IPS DF 6.9 (cell line): Measurements from ENCODE around the gene KIFC1.
"Not testable (repeated sequence)": the region's sequence is repeated elsewhere in the genome, so short reads cannot be mapped to it uniquely, and the experiment has no call there.

Experiments used
- DNase-seq: peaks from one replicate; pipeline ENCODE4 v3.0.0-alpha.2; 2013; ENCODE audit warnings: low read depth, low spot score
- H3K27ac ChIP-seq: one replicate; pipeline ENCODE4 v1.5.1; 2013; ENCODE audit warnings: low read length, control low read depth
- H3K27me3 ChIP-seq: 2 replicates; pipeline ENCODE4 v1.6.1; 2013; ENCODE audit warnings: mild to moderate bottlenecking, low read length; ENCODE audit not compliant: control insufficient read depth, insufficient read depth
- H3K36me3 ChIP-seq: 2 replicates; pipeline ENCODE4 v1.6.1; 2013; ENCODE audit warnings: low read length; ENCODE audit not compliant: control insufficient read depth, insufficient read depth
- H3K4me1 ChIP-seq: 2 replicates; pipeline ENCODE4 v1.6.1; 2013; ENCODE audit warnings: low read length; ENCODE audit not compliant: control insufficient read depth, insufficient read depth
- H3K4me3 ChIP-seq: 2 replicates; pipeline ENCODE4 v1.5.1; 2013; ENCODE audit warnings: mild to moderate bottlenecking, low read length
- H3K9me3 ChIP-seq: 2 replicates; pipeline ENCODE4 v1.6.1; 2013; ENCODE audit warnings: low read length, inconsistent platforms; ENCODE audit not compliant: control insufficient read depth, insufficient read depth
- WGBS: extraction: QIAGEN DNeasy Blood & Tissue Kit; methylation state at CpG from one replicate; pipeline ENCODE4 v1.1.7; 2013; ENCODE audit warnings: mixed read lengths, missing lambda C conversion rate; ENCODE audit not compliant: insufficient read length, insufficient coverage; 5-methylcytosine and 5-hydroxymethylcytosine counted together

KIFC1 gene

GRCh38 chr6:33392979-33393378, 1.4 kb downstream of the KIFC1 start:
- H3K27me3 ChIP-seq, result no peaks in the 10 kb centered on the region
- WGBS, result no CpG with 5 or more reads among the region's 3 CpGs
- H3K36me3 ChIP-seq, result peaks cover 1% of the 10 kb centered on the region; the same call in 1 of the 2 replicates
- DNase-seq, result no peak
- H3K9me3 ChIP-seq, result no peaks in the 10 kb centered on the region
- no peak overlapping the region for H3K4me3 ChIP-seq
- no peak overlapping the region for H3K27ac ChIP-seq
- peaks cover 2% of the 10 kb centered on the region; the same call in 1 of the 2 replicates for H3K4me1 ChIP-seq

- no peaks in the 10 kb centered on the region for H3K9me3 ChIP-seq
- H3K4me1 ChIP-seq, result peaks cover 2% of the 10 kb centered on the region; the same call in 1 of the 2 replicates
- no CpG with 5 or more reads among the region's 1 CpG for WGBS
- no peak overlapping the region for H3K27ac ChIP-seq
- peaks cover 13% of the 10 kb centered on the region for H3K36me3 ChIP-seq
- no peak overlapping the region for H3K4me3 ChIP-seq
- DNase-seq, result no peak
- H3K27me3 ChIP-seq, result no peaks in the 10 kb centered on the region
Measured at GRCh38 chr6:33397541-33397940, 5.9 kb downstream of the KIFC1 start.

DNA sequence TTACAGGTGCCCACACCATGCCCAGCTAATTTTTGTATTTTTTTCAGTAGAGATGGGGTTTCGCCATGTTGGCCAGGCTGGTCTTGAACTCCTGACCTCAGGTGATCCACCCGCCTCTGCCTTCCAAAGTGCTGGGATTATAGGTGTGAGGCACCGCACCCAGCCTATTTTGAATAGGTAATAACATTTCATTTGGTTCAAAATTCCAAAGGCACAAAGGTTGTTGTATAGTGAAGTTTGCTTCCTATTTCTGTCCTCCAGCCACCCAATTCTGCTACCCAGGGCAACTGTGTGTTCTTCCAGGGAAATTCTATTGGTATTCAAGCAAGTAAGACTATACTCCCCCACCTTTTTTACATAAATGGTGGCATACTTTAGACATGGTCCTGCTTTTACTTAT, 7.0 kb downstream of the KIFC1 start:
- H3K27ac ChIP-seq, H3K4me3 ChIP-seq, H3K9me3 ChIP-seq, H3K4me1 ChIP-seq, H3K27me3 ChIP-seq, DNase-seq: not testable (repeated sequence)
- H3K36me3 ChIP-seq, result peaks cover 19% of the 10 kb centered on the region
- WGBS, result no CpG with 5 or more reads among the region's 3 CpGs

GRCh38 chr6:33399881-33400280, 8.3 kb downstream of the KIFC1 start:
- H3K9me3 ChIP-seq, H3K4me1 ChIP-seq, H3K4me3 ChIP-seq, H3K27me3 ChIP-seq, DNase-seq, H3K27ac ChIP-seq: not testable (repeated sequence)
- H3K36me3 ChIP-seq, result peaks cover 32% of the 10 kb centered on the region
- no CpG with 5 or more reads among the region's 6 CpGs for WGBS

DNA sequence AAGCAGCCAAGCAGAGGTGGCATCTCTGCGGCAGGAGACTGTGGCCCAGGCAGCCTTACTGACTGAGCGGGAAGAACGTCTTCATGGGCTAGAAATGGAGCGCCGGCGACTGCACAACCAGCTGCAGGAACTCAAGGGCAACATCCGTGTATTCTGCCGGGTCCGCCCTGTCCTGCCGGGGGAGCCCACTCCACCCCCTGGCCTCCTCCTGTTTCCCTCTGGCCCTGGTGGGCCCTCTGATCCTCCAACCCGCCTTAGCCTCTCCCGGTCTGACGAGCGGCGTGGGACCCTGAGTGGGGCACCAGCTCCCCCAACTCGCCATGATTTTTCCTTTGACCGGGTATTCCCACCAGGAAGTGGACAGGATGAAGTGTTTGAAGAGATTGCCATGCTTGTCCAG, 13.3 kb downstream of the KIFC1 start:
- Histone ChIP-seq H3K4me3 (no peak overlapping the region), H3K36me3 (peaks cover 36% of the 10 kb centered on the region), H3K9me3 (no peaks in the 10 kb centered on the region), H3K27ac (no peak overlapping the region), H3K27me3 (no peaks in the 10 kb centered on the region), H3K4me1 (no peaks in the 10 kb centered on the region; the same call in 1 of the 2 replicates)
- WGBS, result no CpG with 5 or more reads among the region's 17 CpGs
- DNase-seq, result no peak

DNA sequence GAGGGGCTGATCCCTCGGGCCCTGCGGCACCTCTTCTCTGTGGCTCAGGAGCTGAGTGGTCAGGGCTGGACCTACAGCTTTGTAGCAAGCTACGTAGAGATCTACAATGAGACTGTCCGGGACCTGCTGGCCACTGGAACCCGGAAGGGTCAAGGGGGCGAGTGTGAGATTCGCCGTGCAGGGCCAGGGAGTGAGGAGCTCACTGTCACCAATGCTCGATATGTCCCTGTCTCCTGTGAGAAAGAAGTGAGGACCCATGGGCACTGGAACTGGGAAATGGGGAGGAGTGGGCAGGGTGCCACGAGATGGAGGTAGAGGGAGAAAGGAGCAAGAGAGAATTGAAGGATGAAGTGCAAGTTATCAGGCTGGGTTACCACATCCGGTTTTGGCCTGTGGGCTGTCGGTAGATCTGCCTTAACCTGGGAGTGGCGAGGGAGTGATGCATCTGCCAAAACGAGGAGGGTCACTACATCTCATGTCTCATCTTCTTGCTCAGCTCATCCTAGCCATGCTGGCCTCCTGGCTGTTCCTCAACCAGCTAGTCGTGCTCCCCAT, 13.8 kb downstream of the KIFC1 start:
- Histone ChIP-seq H3K27ac (no peak overlapping the region), H3K9me3 (no peaks in the 10 kb centered on the region)

DNA sequence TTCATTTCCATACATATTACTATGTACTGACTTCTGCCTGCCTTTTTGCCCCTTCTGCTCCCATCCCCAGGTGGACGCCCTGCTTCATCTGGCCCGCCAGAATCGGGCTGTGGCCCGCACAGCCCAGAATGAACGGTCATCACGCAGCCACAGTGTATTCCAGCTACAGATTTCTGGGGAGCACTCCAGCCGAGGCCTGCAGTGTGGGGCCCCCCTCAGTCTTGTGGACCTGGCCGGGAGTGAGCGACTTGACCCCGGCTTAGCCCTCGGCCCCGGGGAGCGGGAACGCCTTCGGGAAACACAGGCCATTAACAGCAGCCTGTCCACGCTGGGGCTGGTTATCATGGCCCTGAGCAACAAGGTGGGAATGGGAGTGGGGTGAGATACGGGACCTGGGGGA, 14.5 kb downstream of the KIFC1 start:
- Histone ChIP-seq H3K9me3 (no peaks in the 10 kb centered on the region), H3K27me3 (no peaks in the 10 kb centered on the region), H3K4me1 (no peaks in the 10 kb centered on the region; the same call in 1 of the 2 replicates), H3K27ac (no peak overlapping the region), H3K4me3 (no peak overlapping the region), H3K36me3 (peaks cover 36% of the 10 kb centered on the region)
- no peak for DNase-seq
- no CpG with 5 or more reads among the region's 17 CpGs for WGBS

More for the DNA sequence above, 13.8 kb downstream of the KIFC1 start:
- Histone ChIP-seq H3K27me3 (no peaks in the 10 kb centered on the region), H3K4me3 (no peak overlapping the region), H3K36me3 (peaks cover 36% of the 10 kb centered on the region), H3K4me1 (no peaks in the 10 kb centered on the region; the same call in 1 of the 2 replicates)
- no CpG with 5 or more reads among the region's 15 CpGs for WGBS
- no peak for DNase-seq

- Histone ChIP-seq H3K9me3 (no peaks in the 10 kb centered on the region), H3K27me3 (no peaks in the 10 kb centered on the region), H3K4me1 (no peaks in the 10 kb centered on the region; the same call in 1 of the 2 replicates), H3K27ac (no peak overlapping the region), H3K36me3 (peaks cover 36% of the 10 kb centered on the region), H3K4me3 (no peak overlapping the region)
- WGBS, result no CpG with 5 or more reads among the region's 5 CpGs
- DNase-seq, result no peak
Measured at GRCh38 chr6:33407132-33407718, 15.6 kb downstream of the KIFC1 start.

GRCh38 chr6:33410050-33410710, 18.6 kb downstream of the KIFC1 start:
- Histone ChIP-seq H3K4me1 (no peaks in the 10 kb centered on the region; the same call in 1 of the 2 replicates), H3K27me3 (no peaks in the 10 kb centered on the region), H3K36me3 (peaks cover 21% of the 10 kb centered on the region), H3K27ac (no peak overlapping the region), H3K9me3 (no peaks in the 10 kb centered on the region), H3K4me3 (peak overlapping the region; percentile 91; the same call in 1 of the 2 replicates)
- WGBS, result no CpG with 5 or more reads among the region's 65 CpGs
- peak; percentile 97 for DNase-seq

- Histone ChIP-seq H3K27ac (no peak within 1 kb of the TSS), H3K9me3 (no peaks in the 10 kb centered on the region), H3K4me3 (peak within 1 kb of the TSS; percentile 91; the same call in 1 of the 2 replicates), H3K4me1 (no peaks in the 10 kb centered on the region; the same call in 1 of the 2 replicates), H3K27me3 (no peaks in the 10 kb centered on the region), H3K36me3 (peaks cover 16% of the 10 kb centered on the region)
- no CpG with 5 or more reads among the region's 67 CpGs for WGBS
- no peak for DNase-seq
Measured at GRCh38 chr6:33410711-33411631, 19.3 kb downstream of the KIFC1 start, which contains the start of gene PHF1. TSS of gene PHF1 (plus strand) at chr6:33411014. CDS start at chr6:33412264, 1,250 bp downstream.
